Panc1 (cell line): Measurements from ENCODE around the gene SIL1.

ENCODE experiments used
- POLR2AphosphoS5 ChIP-seq: IDR thresholded peaks from 2 replicates; pipeline ENCODE4 v1.6.1; 2012; ENCODE audit warnings: mild to moderate bottlenecking, low read depth, low read length, moderate library complexity
- REST ChIP-seq, 2 experiments: IDR thresholded peaks; 2 replicates each; pipeline ENCODE4 v1.6.1; 2011 to 2012; ENCODE audit warnings: low read depth in 2 of 2, control low read depth in 1 of 2, low read length in 1 of 2, mild to moderate bottlenecking in 1 of 2, moderate library complexity in 1 of 2; ENCODE audit not compliant: insufficient read depth in 1 of 2
- TF ChIP-seq, protein P1 (sequence below): fragments of 450-650 bp; IDR thresholded peaks from 2 replicates; pipeline ENCODE4 v1.5.1; 2017; ENCODE audit warnings: mild to moderate bottlenecking

DNA sequence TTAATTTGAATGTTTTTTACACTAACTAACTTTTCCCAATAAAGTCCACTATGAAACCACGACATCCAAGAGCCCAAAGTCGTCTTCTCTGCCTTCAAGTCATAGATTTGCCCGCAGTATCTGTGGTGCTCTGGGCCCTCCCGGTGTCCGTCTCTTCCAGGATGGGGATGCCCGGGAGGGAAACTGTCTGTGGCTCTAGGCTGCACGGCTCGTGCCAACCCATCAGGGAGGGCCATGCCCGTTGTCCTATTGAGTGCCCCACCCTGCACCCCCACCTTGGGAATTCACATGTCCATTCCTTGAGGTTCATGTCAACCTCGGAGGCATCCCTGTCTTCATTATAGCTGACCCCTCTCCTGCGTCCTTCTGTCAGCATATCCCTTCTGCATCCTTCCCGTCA, 263.2 kb downstream of the SIL1 start:
- TF ChIP-seq, protein P1, sequence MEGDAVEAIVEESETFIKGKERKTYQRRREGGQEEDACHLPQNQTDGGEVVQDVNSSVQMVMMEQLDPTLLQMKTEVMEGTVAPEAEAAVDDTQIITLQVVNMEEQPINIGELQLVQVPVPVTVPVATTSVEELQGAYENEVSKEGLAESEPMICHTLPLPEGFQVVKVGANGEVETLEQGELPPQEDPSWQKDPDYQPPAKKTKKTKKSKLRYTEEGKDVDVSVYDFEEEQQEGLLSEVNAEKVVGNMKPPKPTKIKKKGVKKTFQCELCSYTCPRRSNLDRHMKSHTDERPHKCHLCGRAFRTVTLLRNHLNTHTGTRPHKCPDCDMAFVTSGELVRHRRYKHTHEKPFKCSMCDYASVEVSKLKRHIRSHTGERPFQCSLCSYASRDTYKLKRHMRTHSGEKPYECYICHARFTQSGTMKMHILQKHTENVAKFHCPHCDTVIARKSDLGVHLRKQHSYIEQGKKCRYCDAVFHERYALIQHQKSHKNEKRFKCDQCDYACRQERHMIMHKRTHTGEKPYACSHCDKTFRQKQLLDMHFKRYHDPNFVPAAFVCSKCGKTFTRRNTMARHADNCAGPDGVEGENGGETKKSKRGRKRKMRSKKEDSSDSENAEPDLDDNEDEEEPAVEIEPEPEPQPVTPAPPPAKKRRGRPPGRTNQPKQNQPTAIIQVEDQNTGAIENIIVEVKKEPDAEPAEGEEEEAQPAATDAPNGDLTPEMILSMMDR, result no peak
- no peak for TF ChIP-seq POLR2AphosphoS5
- TF ChIP-seq REST (IDR thresholded peaks at IDR 0.05; ENCODE audit: insufficient read depth in 1 of 2, low read depth in 2 of 2, low read length in 1 of 2), result no peak
